Upper lobe of left lung (tissue), 6 donors: ENCODE measurements around the gene TMEM161A. TPM values are rescaled to one million over a fixed set of nuclear protein-coding genes. Genes with fewer than 3 reads are reported as not detected.

ENCODE experiments used
- ATAC-seq, 2 donors: fragments of 200-7000 bp; cut with Tn5 transposase; one replicate each; pipeline ENCODE4 v1.9.1; 2022; ENCODE audit warnings: mild to moderate bottlenecking in 2 of 2, moderate library complexity in 2 of 2; ENCODE audit not compliant: low FRiP score in 2 of 2
- DNase-seq, 2 donors: peaks; one replicate each; pipeline ENCODE4 v3.0.0-alpha.2; 2019 to 2020
- H3K27ac ChIP-seq, 4 donors: fragments of 200-600 bp; sonication (generic); one replicate each; pipeline ENCODE4 v1.5.1; 2016 to 2019
- H3K27me3 ChIP-seq, 4 donors: fragments of 200-600 bp; sonication (generic); one replicate each; pipeline ENCODE4 v1.5.1; 2017 to 2019
- H3K36me3 ChIP-seq, 4 donors: fragments of 200-600 bp; sonication (generic); one replicate each; pipeline ENCODE4 v1.5.1; 2016 to 2019
- H3K4me1 ChIP-seq, 4 donors: fragments of 200-600 bp; sonication (generic); one replicate each; pipeline ENCODE4 v1.5.1; 2018 to 2019
- H3K4me3 ChIP-seq, 4 donors: fragments of 200-600 bp; sonication (generic); one replicate each; pipeline ENCODE4 v1.5.1; 2017 to 2019; ENCODE audit warnings: mild to moderate bottlenecking in 2 of 4, moderate library complexity in 1 of 4
- H3K9me3 ChIP-seq, 4 donors: fragments of 200-600 bp; sonication (generic); one replicate each; pipeline ENCODE4 v1.5.1; 2018 to 2019
- CTCF ChIP-seq, 6 experiments: fragments of 450-650 bp in 4 of 6; fragments of 200-600 bp in 2 of 6; sonication (generic) in 2 of 6; IDR thresholded peaks; one replicate each; pipeline ENCODE4 v1.5.1; 2016 to 2019; ENCODE audit warnings: antibody characterized with exemption in 6 of 6
- EP300 ChIP-seq, 4 donors: sonication (generic); formaldehyde crosslinking; IDR thresholded peaks; one replicate each; pipeline ENCODE4 v1.5.1; 2017; ENCODE audit warnings: antibody characterized with exemption in 4 of 4, control low read depth in 2 of 4
- POLR2A ChIP-seq, 4 donors: fragments of 450-650 bp; IDR thresholded peaks; one replicate each; pipeline ENCODE4 v1.5.1; 2016 to 2017; ENCODE audit warnings: antibody characterized with exemption in 4 of 4, mild to moderate bottlenecking in 2 of 4
- POLR2AphosphoS5 ChIP-seq, 2 donors: sonication (generic); formaldehyde crosslinking; IDR thresholded peaks; one replicate each; pipeline ENCODE4 v1.5.1; 2017; ENCODE audit warnings: antibody characterized with exemption in 2 of 2
- WGBS, 2 donors: methylation state at CpG; one replicate each; pipeline ENCODE4 v1.1.5; 2017 to 2018; 5-methylcytosine and 5-hydroxymethylcytosine counted together
- total RNA-seq, 6 donors: library from RNA; depleted of rRNA in 4 of 6; stranded (reverse); fragments of >200 nt in 4 of 6; gene quantifications; one replicate each; pipeline versions ENCODE4 v1.1.0 to v1.2.1, GENCODE V29; 2016 to 2021
- donor health status: DM: no; HTN: no; CAD: no; lungs with moderate emphysema.
- donor health status: DM: no; HTN: yes; CAD: no; lungs with severe emphysema.

Gene TMEM161A
- total RNA-seq, 6 donors from 2014 or later: 18.7 to 31.6 (median 26.2) TPM

- H3K27ac ChIP-seq: no peak overlapping the region
- peaks cover 1 to 19% (median 14%) of the 10 kb centered on the region in 4 donors for H3K4me1 ChIP-seq
- H3K4me3 ChIP-seq: no peak overlapping the region
- ATAC-seq (no peak), DNase-seq (no peak)
- TF ChIP-seq POLR2AphosphoS5 (IDR thresholded peaks at IDR 0.05) (no peak), POLR2A (IDR thresholded peaks at IDR 0.05) (no peak), EP300 (IDR thresholded peaks at IDR 0.05) (no peak), CTCF (IDR thresholded peaks at IDR 0.05) (no peak)
- no peaks in the 10 kb centered on the region for H3K36me3 ChIP-seq
- WGBS, 2 donors: 61% methylated on average over 13 of the region's 13 CpGs
- no peaks in the 10 kb centered on the region for H3K9me3 ChIP-seq
- H3K27me3 ChIP-seq: no peaks in the 10 kb centered on the region
Observed at GRCh38 chr19:19074196-19074882, 63.9 kb downstream of the TMEM161A start.

GRCh38 chr19:19071897-19072296, 66.4 kb downstream of the TMEM161A start:
- Histone ChIP-seq H3K9me3 (no peaks in the 10 kb centered on the region), H3K27ac (no peak overlapping the region), H3K4me1 (peaks cover 10 to 32% (median 18%) of the 10 kb centered on the region in 4 donors), H3K4me3 (no peak overlapping the region), H3K27me3 (no peaks in the 10 kb centered on the region), H3K36me3 (no peaks in the 10 kb centered on the region)
- WGBS, 2 donors: 87% methylated on average over 8 of the region's 8 CpGs
- ATAC-seq: no peak
- no peak for DNase-seq
- TF ChIP-seq EP300 (IDR thresholded peaks at IDR 0.05) (no peak), CTCF (IDR thresholded peaks at IDR 0.05) (no peak), POLR2A (IDR thresholded peaks at IDR 0.05) (no peak), POLR2AphosphoS5 (IDR thresholded peaks at IDR 0.05) (no peak)

Other genes with a start within 250 kb of the TMEM161A start
- gene CERS1, start 242.3 kb downstream of the TMEM161A start, total RNA-seq: under 1 TPM in 2 of 6 donors, not detected in 4; 0.20 to 0.30 TPM
- 100 to 1,000 TPM; 124 to 250 (median 191) TPM for gene COPE, start 219.1 kb downstream of the TMEM161A start, total RNA-seq
- gene DDX49, start 218.8 kb downstream of the TMEM161A start, total RNA-seq: 10 to 100 TPM; 22.5 to 46.7 (median 40.1) TPM
- 10 to 100 TPM; 17.3 to 58.0 (median 27.8) TPM for gene HOMER3, start 197.3 kb downstream of the TMEM161A start, total RNA-seq
- 100 to 1,000 TPM in 2 of 6 donors, 10 to 100 TPM in 4; 33.6 to 179 (median 64.9) TPM for gene SUGP2, start 105.0 kb downstream of the TMEM161A start, total RNA-seq
- 10 to 100 TPM; 14.1 to 46.5 (median 26.8) TPM for gene ARMC6, start 104.9 kb downstream of the TMEM161A start, total RNA-seq
- gene SLC25A42, start 74.5 kb downstream of the TMEM161A start, total RNA-seq: 10 to 100 TPM in 5 of 6 donors, 1 to 10 TPM in 1; 5.6 to 23.0 (median 13.6) TPM
- gene MEF2B, start 31.8 kb upstream of the TMEM161A start, total RNA-seq: 1 to 10 TPM in 3 of 6 donors, not detected in 3; 2.0 to 3.9 (median 3.1) TPM
- 10 to 100 TPM; 10.1 to 55.5 (median 34.0) TPM for gene BORCS8, start 53.7 kb upstream of the TMEM161A start, total RNA-seq
- gene RFXANK, start 53.8 kb upstream of the TMEM161A start, total RNA-seq: 10 to 100 TPM; 39.1 to 79.7 (median 67.3) TPM
- gene NR2C2AP, start 64.9 kb upstream of the TMEM161A start, total RNA-seq: 10 to 100 TPM in 4 of 6 donors, 1 to 10 TPM in 2; 5.2 to 17.0 (median 10.8) TPM
- 1 to 10 TPM in 1 of 6 donors, not detected in 5; 3.1 TPM for gene NCAN, start 73.5 kb upstream of the TMEM161A start, total RNA-seq
- gene TM6SF2, start 134.8 kb upstream of the TMEM161A start, total RNA-seq: 1 to 10 TPM in 1 of 6 donors, under 1 TPM in 2, not detected in 3; 0.30 to 1.0 (median 0.46) TPM
- 10 to 100 TPM; 22.6 to 62.9 (median 42.6) TPM for gene SUGP1, start 182.0 kb upstream of the TMEM161A start, total RNA-seq
- gene MAU2, start 182.4 kb upstream of the TMEM161A start, total RNA-seq: 100 to 1,000 TPM in 2 of 6 donors, 10 to 100 TPM in 4; 42.3 to 166 (median 64.2) TPM